NCI-H345 (cell line): ENCODE data around the gene NUP133.
"Not testable (repeated sequence)": the region's sequence is repeated elsewhere in the genome, so short reads cannot be mapped to it uniquely, and the experiment has no call there.

Experiments used
- DNase-seq: peaks from one replicate; lab custom pipeline; 2025; lab: John Stamatoyannopoulos, UW

Gene NUP133

GRCh38 chr1:229508823-229509337 is 739 bp upstream of the NUP133 start:
- DNase-seq: no peak

- no peak for DNase-seq
Measured at GRCh38 chr1:229507502-229507901, 639 bp downstream of the NUP133 start.

- DNase-seq: no peak
Measured at GRCh38 chr1:229506633-229507032, 1.5 kb downstream of the NUP133 start.

GRCh38 chr1:229495782-229496181 is 12.4 kb downstream of the NUP133 start:
- DNase-seq: no peak

- no peak for DNase-seq
Measured at GRCh38 chr1:229487181-229487580, 21.0 kb downstream of the NUP133 start.

- no peak for DNase-seq
Measured at GRCh38 chr1:229485318-229485717, 22.8 kb downstream of the NUP133 start.

GRCh38 chr1:229482511-229482910 is 25.6 kb downstream of the NUP133 start:
- no peak for DNase-seq

- no peak for DNase-seq
Measured at GRCh38 chr1:229480495-229480894, 27.6 kb downstream of the NUP133 start.

GRCh38 chr1:229479660-229480399 is 28.3 kb downstream of the NUP133 start:
- no peak for DNase-seq

GRCh38 chr1:229478852-229479251 is 29.3 kb downstream of the NUP133 start:
- DNase-seq: no peak

GRCh38 chr1:229475859-229476258 is 32.3 kb downstream of the NUP133 start:
- DNase-seq: not testable (repeated sequence)

- DNase-seq: no peak
Measured at GRCh38 chr1:229474509-229474908, 33.6 kb downstream of the NUP133 start.

GRCh38 chr1:229471175-229471574 is 37.0 kb downstream of the NUP133 start:
- no peak for DNase-seq

- DNase-seq: no peak
Measured at GRCh38 chr1:229470406-229471043, 37.6 kb downstream of the NUP133 start.

- no peak for DNase-seq
Measured at GRCh38 chr1:229466887-229467286, 41.3 kb downstream of the NUP133 start.

- DNase-seq: no peak
Measured at GRCh38 chr1:229464672-229465071, 43.5 kb downstream of the NUP133 start.

- DNase-seq: no peak
Measured at GRCh38 chr1:229461032-229461668, 47.0 kb downstream of the NUP133 start.

- no peak for DNase-seq
Measured at GRCh38 chr1:229459815-229460214, 48.3 kb downstream of the NUP133 start.

GRCh38 chr1:229457436-229457835 is 50.7 kb downstream of the NUP133 start:
- DNase-seq: no peak

GRCh38 chr1:229456016-229456415 is 52.1 kb downstream of the NUP133 start:
- no peak for DNase-seq

GRCh38 chr1:229454056-229454455 is 54.1 kb downstream of the NUP133 start:
- DNase-seq: no peak

GRCh38 chr1:229452956-229453801 is 55.0 kb downstream of the NUP133 start:
- no peak for DNase-seq
